Type B pancreatic cell (in vitro differentiated cells): Measurements from ENCODE around the gene SLC35F3. TPM values are rescaled to one million over a fixed set of nuclear protein-coding genes. Genes with fewer than 3 reads are reported as not detected.
"Not testable (repeated sequence)": the region's sequence is repeated elsewhere in the genome, so short reads cannot be mapped to it uniquely, and the experiment has no call there.

Experiments
- DNase-seq: peaks from one replicate; pipeline ENCODE4 v3.0.0; 2021; ENCODE audit warnings: mixed read lengths; ENCODE audit not compliant: unreplicated experiment; ENCODE audit errors: extremely low spot score
- H3K27ac Mint-ChIP-seq: 2 replicates; pipeline ENCODE4 v1.8.0; 2021; ENCODE audit warnings: mild to moderate bottlenecking, mixed read lengths
- H3K27me3 Mint-ChIP-seq: 2 replicates; pipeline ENCODE4 v1.8.0; 2021; ENCODE audit warnings: mixed read lengths
- H3K36me3 Mint-ChIP-seq: 2 replicates; pipeline ENCODE4 v1.8.0; 2021; ENCODE audit warnings: mixed read lengths
- H3K4me1 Mint-ChIP-seq: one replicate; pipeline ENCODE4 v1.8.0; 2021; ENCODE audit warnings: mixed read lengths; ENCODE audit not compliant: unreplicated experiment
- H3K4me3 Mint-ChIP-seq: 2 replicates; pipeline ENCODE4 v1.8.0; 2021; ENCODE audit warnings: mild to moderate bottlenecking, mixed read lengths
- H3K9me3 Mint-ChIP-seq: 2 replicates; pipeline ENCODE4 v1.8.0; 2021; ENCODE audit warnings: mixed read lengths
- total RNA-seq: library from RNA; stranded (reverse); gene quantifications from 2 replicates; pipeline ENCODE4 v1.2.1, GENCODE V29; 2021; ENCODE audit warnings: low replicate concordance
- TF ChIP-seq, protein P1 (sequence below): fragments of 200-600 bp; sonication (generic); conservative IDR thresholded peaks from 2 replicates; pipeline ENCODE4 v1.5.0; 2021; ENCODE audit warnings: antibody characterized with exemption, mild to moderate bottlenecking

Gene SLC35F3
- total RNA-seq, 1 donor from 2014 or later: 2.1 TPM

DNA sequence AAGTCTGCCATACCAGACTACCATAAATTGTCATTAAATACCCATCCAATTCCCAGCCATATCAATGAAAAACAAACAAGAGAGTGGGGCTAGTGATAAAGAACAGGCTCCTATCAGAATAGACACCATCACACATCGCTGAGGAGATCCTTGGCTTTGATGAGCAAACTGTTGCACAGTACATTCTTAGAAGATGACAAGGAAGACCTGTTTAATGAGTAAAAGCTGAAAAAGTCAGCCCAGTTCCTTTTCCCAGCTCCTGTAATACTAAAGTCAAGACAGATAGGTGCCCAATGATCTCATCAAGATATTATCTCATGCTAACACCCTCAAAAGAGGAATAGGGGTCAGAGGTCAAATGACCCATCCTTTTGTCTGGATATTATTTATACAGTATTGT is 304.3 kb downstream of the SLC35F3 start:
- H3K27ac Mint-ChIP-seq: no peak overlapping the region

DNA sequence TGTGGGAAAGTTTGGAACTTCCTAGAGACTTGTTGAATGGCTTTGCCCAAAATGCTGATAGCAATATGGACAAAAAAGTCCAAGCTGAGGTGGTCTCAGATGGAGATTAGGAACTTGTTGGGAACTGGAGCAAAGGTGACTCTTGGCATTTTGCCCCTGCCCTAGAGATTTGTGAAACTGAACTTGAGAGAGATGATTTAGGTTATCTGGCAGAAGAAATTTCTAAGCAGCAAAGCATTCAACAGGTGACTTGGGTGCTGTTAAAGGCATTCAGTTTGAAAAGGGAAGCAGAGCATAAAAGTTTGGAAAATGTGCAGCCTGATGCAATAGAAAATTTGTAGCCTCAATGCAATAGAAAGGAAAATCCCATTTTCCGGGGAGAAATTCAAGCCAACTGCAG is 306.0 kb downstream of the SLC35F3 start:
- peaks cover 57% of the 10 kb centered on the region for H3K27me3 Mint-ChIP-seq
- not testable (repeated sequence) for H3K9me3 Mint-ChIP-seq, DNase-seq, H3K36me3 Mint-ChIP-seq, H3K4me3 Mint-ChIP-seq, H3K4me1 Mint-ChIP-seq, H3K27ac Mint-ChIP-seq

More for the DNA sequence above, 304.3 kb downstream of the SLC35F3 start:
- Mint-ChIP-seq H3K4me3 (no peak overlapping the region), H3K4me1 (peaks cover 4% of the 10 kb centered on the region), H3K27me3 (peaks cover 56% of the 10 kb centered on the region), H3K36me3 (peaks cover 5% of the 10 kb centered on the region), H3K9me3 (peaks cover 4% of the 10 kb centered on the region)
- DNase-seq: no peak
- TF ChIP-seq, protein P1, sequence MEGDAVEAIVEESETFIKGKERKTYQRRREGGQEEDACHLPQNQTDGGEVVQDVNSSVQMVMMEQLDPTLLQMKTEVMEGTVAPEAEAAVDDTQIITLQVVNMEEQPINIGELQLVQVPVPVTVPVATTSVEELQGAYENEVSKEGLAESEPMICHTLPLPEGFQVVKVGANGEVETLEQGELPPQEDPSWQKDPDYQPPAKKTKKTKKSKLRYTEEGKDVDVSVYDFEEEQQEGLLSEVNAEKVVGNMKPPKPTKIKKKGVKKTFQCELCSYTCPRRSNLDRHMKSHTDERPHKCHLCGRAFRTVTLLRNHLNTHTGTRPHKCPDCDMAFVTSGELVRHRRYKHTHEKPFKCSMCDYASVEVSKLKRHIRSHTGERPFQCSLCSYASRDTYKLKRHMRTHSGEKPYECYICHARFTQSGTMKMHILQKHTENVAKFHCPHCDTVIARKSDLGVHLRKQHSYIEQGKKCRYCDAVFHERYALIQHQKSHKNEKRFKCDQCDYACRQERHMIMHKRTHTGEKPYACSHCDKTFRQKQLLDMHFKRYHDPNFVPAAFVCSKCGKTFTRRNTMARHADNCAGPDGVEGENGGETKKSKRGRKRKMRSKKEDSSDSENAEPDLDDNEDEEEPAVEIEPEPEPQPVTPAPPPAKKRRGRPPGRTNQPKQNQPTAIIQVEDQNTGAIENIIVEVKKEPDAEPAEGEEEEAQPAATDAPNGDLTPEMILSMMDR: no peak

DNA sequence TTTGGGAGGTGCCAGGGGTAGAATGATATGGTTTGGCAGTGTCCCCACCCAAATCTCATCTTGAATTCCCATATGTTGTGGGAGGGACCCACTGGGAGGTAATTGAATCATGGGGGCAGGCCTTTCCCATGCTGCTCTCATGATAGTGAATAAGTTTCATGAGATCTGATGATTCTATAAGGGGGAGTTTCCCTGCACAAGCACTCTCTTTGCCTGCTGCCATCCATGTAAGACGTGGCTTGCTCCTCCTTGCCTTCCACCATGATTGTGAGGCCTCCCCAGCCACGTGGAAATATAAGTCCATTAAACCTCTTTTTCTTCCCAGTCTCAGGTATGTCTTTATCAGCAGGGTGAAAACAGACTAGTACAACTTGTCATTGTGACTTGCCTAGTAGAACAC is 307.4 kb downstream of the SLC35F3 start:
- not testable (repeated sequence) for H3K9me3 Mint-ChIP-seq, DNase-seq, H3K36me3 Mint-ChIP-seq, H3K4me1 Mint-ChIP-seq
- peaks cover 58% of the 10 kb centered on the region for H3K27me3 Mint-ChIP-seq
- H3K27ac Mint-ChIP-seq: peak overlapping the region; percentile 79
- peak overlapping the region; percentile 69 for H3K4me3 Mint-ChIP-seq

DNA sequence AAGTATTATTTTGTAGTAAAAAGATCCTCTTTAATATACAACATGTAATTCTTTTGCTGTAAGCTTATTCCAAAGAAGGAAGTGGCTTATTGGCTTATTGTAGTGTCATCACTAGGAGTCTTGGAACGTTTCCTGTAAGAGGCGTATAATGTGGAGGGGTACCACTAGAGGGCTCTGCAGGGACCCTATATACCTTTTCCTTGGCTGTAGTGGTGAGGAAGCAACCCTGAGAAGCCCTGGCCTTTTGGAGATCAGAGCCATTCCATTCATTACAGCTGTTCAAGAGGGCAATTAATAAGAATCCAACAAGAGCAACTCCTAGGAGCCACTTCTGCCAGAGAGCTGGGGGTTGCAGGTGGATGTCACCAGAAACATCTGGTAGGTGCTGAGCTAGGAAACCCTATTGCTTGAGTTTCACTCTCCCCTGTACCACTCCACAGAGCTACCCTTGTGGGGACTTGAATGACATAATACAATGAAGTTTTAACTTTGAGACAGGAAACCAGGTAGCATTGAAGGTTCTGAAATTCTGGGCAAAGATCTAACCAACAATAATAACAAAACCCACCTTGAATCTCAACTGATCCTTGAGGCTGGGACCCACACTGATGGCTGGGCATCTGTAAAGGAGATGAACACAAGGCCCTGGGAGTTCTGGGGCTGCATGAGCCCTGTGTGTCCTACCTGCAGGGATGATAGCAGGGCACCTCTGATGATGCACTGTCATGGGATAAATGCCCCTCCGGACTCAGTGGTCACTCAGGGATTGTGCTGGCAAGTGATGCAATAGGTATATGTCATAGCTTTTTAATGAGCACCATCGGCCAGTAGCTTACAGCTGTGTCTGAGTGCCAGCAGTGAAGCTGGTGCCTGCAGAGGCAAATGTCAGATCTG is 308.5 kb downstream of the SLC35F3 start:
- H3K36me3 Mint-ChIP-seq: peaks cover 5% of the 10 kb centered on the region
- H3K27ac Mint-ChIP-seq: no peak overlapping the region
- TF ChIP-seq, protein P1: peak; percentile 82
- DNase-seq: no peak
- H3K9me3 Mint-ChIP-seq: peaks cover 4% of the 10 kb centered on the region
- H3K4me3 Mint-ChIP-seq: peak overlapping the region; percentile 85
- H3K27me3 Mint-ChIP-seq: peaks cover 62% of the 10 kb centered on the region
- H3K4me1 Mint-ChIP-seq: peaks cover 9% of the 10 kb centered on the region

DNA sequence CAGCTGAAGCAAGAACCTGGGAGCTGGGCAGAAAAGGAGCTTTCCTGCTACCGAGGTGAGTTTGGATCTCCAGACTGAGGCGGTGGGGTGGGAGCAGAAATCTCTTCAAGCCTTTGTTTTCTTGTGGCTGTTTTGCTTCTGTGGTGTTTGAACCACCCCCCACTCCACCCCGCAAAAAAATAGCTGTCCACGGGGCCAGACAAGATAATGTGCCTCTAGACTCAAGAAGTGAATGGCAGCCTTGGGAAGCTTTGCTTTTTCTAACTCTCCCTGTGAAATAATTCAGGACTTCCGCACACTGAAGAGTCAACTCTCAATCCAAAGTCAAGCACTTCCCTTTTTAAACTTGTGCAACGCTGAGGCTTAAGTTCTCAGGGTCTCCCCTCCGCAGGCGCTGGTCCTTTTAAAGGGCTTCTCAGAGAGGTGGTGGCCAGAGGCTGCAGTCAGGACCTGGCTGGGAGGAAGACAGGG is 309.2 kb downstream of the SLC35F3 start:
- peaks cover 4% of the 10 kb centered on the region for H3K9me3 Mint-ChIP-seq
- DNase-seq: no peak
- H3K36me3 Mint-ChIP-seq: peaks cover 5% of the 10 kb centered on the region
- peaks cover 9% of the 10 kb centered on the region for H3K4me1 Mint-ChIP-seq
- H3K27me3 Mint-ChIP-seq: peaks cover 62% of the 10 kb centered on the region
- TF ChIP-seq, protein P1: no peak
- no peak overlapping the region for H3K27ac Mint-ChIP-seq
- peak overlapping the region; percentile 85 for H3K4me3 Mint-ChIP-seq

DNA sequence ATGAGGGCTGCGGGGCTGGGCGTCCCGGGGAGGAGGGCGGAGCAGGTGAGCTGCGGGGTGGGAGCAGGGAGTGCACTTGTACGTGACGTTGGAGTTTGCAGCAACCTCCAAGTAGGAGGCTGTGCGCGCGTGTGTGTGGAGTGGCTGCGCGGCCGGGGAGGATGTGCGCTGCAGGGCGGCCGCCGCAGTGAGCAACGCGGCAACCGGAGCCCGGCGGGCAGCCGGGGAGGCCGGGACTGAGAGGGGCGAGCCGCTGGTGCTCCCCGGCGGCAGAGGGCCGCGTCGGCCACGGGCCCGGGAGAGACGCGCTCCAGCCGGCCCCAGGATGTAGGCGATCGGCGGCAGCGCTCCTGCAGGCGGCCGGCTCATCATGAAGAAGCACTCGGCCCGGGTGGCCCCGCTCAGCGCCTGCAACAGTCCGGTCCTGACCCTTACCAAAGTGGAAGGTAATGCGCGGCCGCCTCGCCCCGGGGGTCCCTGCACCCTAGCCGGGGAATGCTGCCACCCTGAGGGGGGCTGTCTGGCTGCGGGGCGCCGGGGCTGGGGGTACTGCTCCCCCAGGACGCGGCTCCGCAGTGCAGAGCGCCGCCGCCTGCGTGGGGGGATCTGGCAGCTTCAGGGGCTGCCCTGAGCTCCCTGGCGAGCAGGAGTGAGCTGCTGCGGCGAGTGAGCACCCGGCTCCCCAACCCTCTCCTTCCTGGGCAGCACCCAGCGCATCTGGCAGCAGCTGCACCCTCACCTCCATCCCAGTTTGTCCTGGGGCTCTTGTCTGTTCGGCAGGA is 309.8 kb downstream of the SLC35F3 start:
- no peak for DNase-seq
- H3K27me3 Mint-ChIP-seq: peaks cover 60% of the 10 kb centered on the region
- H3K9me3 Mint-ChIP-seq: peaks cover 4% of the 10 kb centered on the region
- peak overlapping the region; percentile 85 for H3K4me3 Mint-ChIP-seq
- TF ChIP-seq, protein P1: no peak
- peaks cover 9% of the 10 kb centered on the region for H3K4me1 Mint-ChIP-seq
- peaks cover 5% of the 10 kb centered on the region for H3K36me3 Mint-ChIP-seq
- H3K27ac Mint-ChIP-seq: no peak overlapping the region
